Liver (tissue), 9 donors: ENCODE data around the gene DUSP2. TPM values are rescaled to one million over a fixed set of nuclear protein-coding genes. Genes with fewer than 3 reads are reported as not detected.

Experiments used
- DNase-seq: peaks from one replicate; pipeline ENCODE4 v3.0.0-alpha.2; 2017; ENCODE audit warnings: low spot score
- H3K27ac ChIP-seq, 2 donors: one replicate each; pipeline ENCODE4 v1.7.0; 2013; ENCODE audit warnings: inconsistent platforms in 2 of 2, low read length in 2 of 2, control low read depth in 1 of 2, low read depth in 1 of 2, mild to moderate bottlenecking in 1 of 2
- H3K27me3 ChIP-seq, 4 donors: one replicate each; pipeline versions ENCODE4 v1.6.1 to v1.7.0; 2013; ENCODE audit warnings: low read length in 3 of 4, inconsistent platforms in 1 of 4, mild to moderate bottlenecking in 1 of 4, moderate library complexity in 1 of 4; ENCODE audit not compliant: control insufficient read depth in 4 of 4, insufficient read depth in 4 of 4
- H3K36me3 ChIP-seq, 4 donors: one replicate each; pipeline versions ENCODE4 v1.6.1 to v1.7.0; 2013; ENCODE audit warnings: low read length in 3 of 4, mild to moderate bottlenecking in 3 of 4, low read depth in 1 of 4, moderate library complexity in 1 of 4; ENCODE audit not compliant: control insufficient read depth in 4 of 4, insufficient read depth in 3 of 4
- H3K4me1 ChIP-seq, 4 donors: one replicate each; pipeline versions ENCODE4 v1.6.1 to v1.7.0; 2013; ENCODE audit warnings: low read length in 3 of 4, mild to moderate bottlenecking in 3 of 4, moderate library complexity in 1 of 4; ENCODE audit not compliant: control insufficient read depth in 4 of 4, insufficient read depth in 4 of 4
- H3K4me3 ChIP-seq, 3 donors: one replicate each; pipeline versions ENCODE4 v1.6.1 to v1.7.0; 2013; ENCODE audit warnings: low read length in 3 of 3, control low read depth in 1 of 3, low read depth in 1 of 3, mild to moderate bottlenecking in 1 of 3
- H3K9ac ChIP-seq, 2 donors: one replicate each; pipeline ENCODE4 v1.7.0; 2013; ENCODE audit warnings: low read length in 2 of 2, mild to moderate bottlenecking in 2 of 2, moderate library complexity in 2 of 2, control low read depth in 1 of 2, low read depth in 1 of 2
- H3K9me3 ChIP-seq, 4 donors: one replicate each; pipeline versions ENCODE4 v1.6.1 to v1.7.0; 2013; ENCODE audit warnings: low read length in 3 of 4; ENCODE audit not compliant: control insufficient read depth in 4 of 4
- ATF3 ChIP-seq: IDR thresholded peaks from 2 replicates; pipeline ENCODE4 v1.6.1; 2016; ENCODE audit warnings: antibody characterized with exemption
- EGR1 ChIP-seq, 2 donors: IDR thresholded peaks; 2 replicates each; pipeline ENCODE4 v1.6.1; 2016 to 2018; ENCODE audit warnings: antibody characterized with exemption in 2 of 2, low read depth in 2 of 2
- FOXA1 ChIP-seq: IDR thresholded peaks from 2 replicates; pipeline ENCODE4 v1.6.1; 2016; ENCODE audit warnings: antibody characterized with exemption
- FOXA2 ChIP-seq: IDR thresholded peaks from 2 replicates; pipeline ENCODE4 v1.6.1; 2016; ENCODE audit warnings: antibody characterized with exemption
- GABPA ChIP-seq, 2 donors: IDR thresholded peaks in 1 of 2; conservative IDR thresholded peaks in 1 of 2; 2 replicates each; pipeline ENCODE4 v1.6.1; 2016; ENCODE audit warnings: antibody characterized with exemption in 2 of 2, mild to moderate bottlenecking in 1 of 2, moderate library complexity in 1 of 2
- HNF4A ChIP-seq, 2 donors: conservative IDR thresholded peaks; 2 replicates each; pipeline ENCODE4 v1.6.1; 2016; ENCODE audit warnings: antibody characterized with exemption in 2 of 2, mild to moderate bottlenecking in 2 of 2
- HNF4G ChIP-seq: IDR thresholded peaks from 2 replicates; pipeline ENCODE4 v1.6.1; 2016; ENCODE audit warnings: antibody characterized with exemption
- JUND ChIP-seq, 2 donors: IDR thresholded peaks; 2 replicates each; pipeline ENCODE4 v1.6.1; 2016; ENCODE audit warnings: antibody characterized with exemption in 2 of 2
- MAX ChIP-seq: IDR thresholded peaks from 2 replicates; pipeline ENCODE4 v1.6.1; 2016; ENCODE audit warnings: antibody characterized with exemption
- NR2F2 ChIP-seq: IDR thresholded peaks from 2 replicates; pipeline ENCODE4 v1.6.1; 2016; ENCODE audit warnings: antibody characterized with exemption
- RAD21 ChIP-seq, 2 donors: IDR thresholded peaks; 2 replicates each; pipeline ENCODE4 v1.6.1; 2016; ENCODE audit warnings: antibody characterized with exemption in 2 of 2, mild to moderate bottlenecking in 2 of 2
- RXRA ChIP-seq, 2 donors: IDR thresholded peaks; 2 replicates each; pipeline ENCODE4 v1.6.1; 2017 to 2018; ENCODE audit warnings: antibody characterized with exemption in 2 of 2, mild to moderate bottlenecking in 1 of 2
- SP1 ChIP-seq: IDR thresholded peaks from 2 replicates; pipeline ENCODE4 v1.6.1; 2018; ENCODE audit warnings: antibody characterized with exemption, mild to moderate bottlenecking
- TAF1 ChIP-seq: conservative IDR thresholded peaks from 2 replicates; pipeline ENCODE4 v1.6.1; 2016; ENCODE audit warnings: antibody characterized with exemption, mild to moderate bottlenecking
- YY1 ChIP-seq: IDR thresholded peaks from 2 replicates; pipeline ENCODE4 v1.6.1; 2016; ENCODE audit warnings: antibody characterized with exemption, mild to moderate bottlenecking
- WGBS: extraction: QIAGEN DNeasy Blood & Tissue Kit; methylation state at CpG from one replicate; pipeline ENCODE4 v1.1.7; 2013; 5-methylcytosine and 5-hydroxymethylcytosine counted together
- polyA plus RNA-seq, 2 donors: library from polyadenylated mRNA; stranded (reverse) in 1 of 2; unstranded in 1 of 2; fragments of 200-250 nt in 1 of 2; fragments of >200 nt in 1 of 2; fragmentation: Nextera tagmentation in 1 of 2; extraction: Ambion mirVana in 1 of 2; gene quantifications; one replicate each; pipeline versions ENCODE4 v1.2.1 to v1.2.3, GENCODE V29; 2013 to 2015
- total RNA-seq, 2 donors: library from RNA; depleted of rRNA; stranded (reverse); fragments of >200 nt; gene quantifications; one replicate each; pipeline ENCODE4 v1.2.3, GENCODE V29; 2014
- TF ChIP-seq, protein P1 (sequence below): fragments of 150-350 bp; IDR thresholded peaks from 2 replicates; pipeline ENCODE4 v1.5.1; 2017; ENCODE audit warnings: improper control_type of control experiment, low read depth, low read length; ENCODE audit not compliant: missing input control
- TF ChIP-seq, protein P2 (sequence below): IDR thresholded peaks from 2 replicates; pipeline ENCODE4 v1.6.1; 2016; ENCODE audit warnings: antibody characterized with exemption
- TF ChIP-seq, protein P3 (sequence below): IDR thresholded peaks from 2 replicates; pipeline ENCODE4 v1.6.1; 2016; ENCODE audit warnings: antibody characterized with exemption, mild to moderate bottlenecking
- donor health status: healthy.
- donor health status: healthy.
- donor health status: healthy.
- donor health status: healthy.
- donor health status: healthy.

Gene DUSP2
- total and polyA plus RNA-seq, 4 donors = 0.99 to 2.8 (median 1.6) TPM

GRCh38 chr2:96134421-96134820 lies 10.8 kb downstream of the DUSP2 start:
- DNase-seq = no peak
- no peak overlapping the region for H3K27ac ChIP-seq
- no peak overlapping the region for H3K9ac ChIP-seq
- TF ChIP-seq HNF4A (conservative IDR thresholded peaks at IDR 0.05) = no peak
- TF ChIP-seq EGR1 (IDR thresholded peaks at IDR 0.05; ENCODE audit: low read depth in 2 of 2) = no peak
- TF ChIP-seq, protein P1, sequence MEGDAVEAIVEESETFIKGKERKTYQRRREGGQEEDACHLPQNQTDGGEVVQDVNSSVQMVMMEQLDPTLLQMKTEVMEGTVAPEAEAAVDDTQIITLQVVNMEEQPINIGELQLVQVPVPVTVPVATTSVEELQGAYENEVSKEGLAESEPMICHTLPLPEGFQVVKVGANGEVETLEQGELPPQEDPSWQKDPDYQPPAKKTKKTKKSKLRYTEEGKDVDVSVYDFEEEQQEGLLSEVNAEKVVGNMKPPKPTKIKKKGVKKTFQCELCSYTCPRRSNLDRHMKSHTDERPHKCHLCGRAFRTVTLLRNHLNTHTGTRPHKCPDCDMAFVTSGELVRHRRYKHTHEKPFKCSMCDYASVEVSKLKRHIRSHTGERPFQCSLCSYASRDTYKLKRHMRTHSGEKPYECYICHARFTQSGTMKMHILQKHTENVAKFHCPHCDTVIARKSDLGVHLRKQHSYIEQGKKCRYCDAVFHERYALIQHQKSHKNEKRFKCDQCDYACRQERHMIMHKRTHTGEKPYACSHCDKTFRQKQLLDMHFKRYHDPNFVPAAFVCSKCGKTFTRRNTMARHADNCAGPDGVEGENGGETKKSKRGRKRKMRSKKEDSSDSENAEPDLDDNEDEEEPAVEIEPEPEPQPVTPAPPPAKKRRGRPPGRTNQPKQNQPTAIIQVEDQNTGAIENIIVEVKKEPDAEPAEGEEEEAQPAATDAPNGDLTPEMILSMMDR = no peak
- TF ChIP-seq YY1 = no peak
- no peak for TF ChIP-seq FOXA1
- TF ChIP-seq HNF4G = no peak
- no peak for TF ChIP-seq MAX
- TF ChIP-seq FOXA2 = no peak
- TF ChIP-seq RAD21 (IDR thresholded peaks at IDR 0.05) = no peak
- TF ChIP-seq TAF1 = no peak
- no peak for TF ChIP-seq NR2F2
- TF ChIP-seq GABPA (IDR thresholded peaks at IDR 0.05 in 1 of 2, conservative IDR thresholded peaks at IDR 0.05 in 1 of 2) = no peak
- TF ChIP-seq JUND (IDR thresholded peaks at IDR 0.05) = no peak
- TF ChIP-seq, protein P2, sequence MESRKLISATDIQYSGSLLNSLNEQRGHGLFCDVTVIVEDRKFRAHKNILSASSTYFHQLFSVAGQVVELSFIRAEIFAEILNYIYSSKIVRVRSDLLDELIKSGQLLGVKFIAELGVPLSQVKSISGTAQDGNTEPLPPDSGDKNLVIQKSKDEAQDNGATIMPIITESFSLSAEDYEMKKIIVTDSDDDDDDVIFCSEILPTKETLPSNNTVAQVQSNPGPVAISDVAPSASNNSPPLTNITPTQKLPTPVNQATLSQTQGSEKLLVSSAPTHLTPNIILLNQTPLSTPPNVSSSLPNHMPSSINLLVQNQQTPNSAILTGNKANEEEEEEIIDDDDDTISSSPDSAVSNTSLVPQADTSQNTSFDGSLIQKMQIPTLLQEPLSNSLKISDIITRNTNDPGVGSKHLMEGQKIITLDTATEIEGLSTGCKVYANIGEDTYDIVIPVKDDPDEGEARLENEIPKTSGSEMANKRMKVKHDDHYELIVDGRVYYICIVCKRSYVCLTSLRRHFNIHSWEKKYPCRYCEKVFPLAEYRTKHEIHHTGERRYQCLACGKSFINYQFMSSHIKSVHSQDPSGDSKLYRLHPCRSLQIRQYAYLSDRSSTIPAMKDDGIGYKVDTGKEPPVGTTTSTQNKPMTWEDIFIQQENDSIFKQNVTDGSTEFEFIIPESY = no peak
- TF ChIP-seq, protein P3, sequence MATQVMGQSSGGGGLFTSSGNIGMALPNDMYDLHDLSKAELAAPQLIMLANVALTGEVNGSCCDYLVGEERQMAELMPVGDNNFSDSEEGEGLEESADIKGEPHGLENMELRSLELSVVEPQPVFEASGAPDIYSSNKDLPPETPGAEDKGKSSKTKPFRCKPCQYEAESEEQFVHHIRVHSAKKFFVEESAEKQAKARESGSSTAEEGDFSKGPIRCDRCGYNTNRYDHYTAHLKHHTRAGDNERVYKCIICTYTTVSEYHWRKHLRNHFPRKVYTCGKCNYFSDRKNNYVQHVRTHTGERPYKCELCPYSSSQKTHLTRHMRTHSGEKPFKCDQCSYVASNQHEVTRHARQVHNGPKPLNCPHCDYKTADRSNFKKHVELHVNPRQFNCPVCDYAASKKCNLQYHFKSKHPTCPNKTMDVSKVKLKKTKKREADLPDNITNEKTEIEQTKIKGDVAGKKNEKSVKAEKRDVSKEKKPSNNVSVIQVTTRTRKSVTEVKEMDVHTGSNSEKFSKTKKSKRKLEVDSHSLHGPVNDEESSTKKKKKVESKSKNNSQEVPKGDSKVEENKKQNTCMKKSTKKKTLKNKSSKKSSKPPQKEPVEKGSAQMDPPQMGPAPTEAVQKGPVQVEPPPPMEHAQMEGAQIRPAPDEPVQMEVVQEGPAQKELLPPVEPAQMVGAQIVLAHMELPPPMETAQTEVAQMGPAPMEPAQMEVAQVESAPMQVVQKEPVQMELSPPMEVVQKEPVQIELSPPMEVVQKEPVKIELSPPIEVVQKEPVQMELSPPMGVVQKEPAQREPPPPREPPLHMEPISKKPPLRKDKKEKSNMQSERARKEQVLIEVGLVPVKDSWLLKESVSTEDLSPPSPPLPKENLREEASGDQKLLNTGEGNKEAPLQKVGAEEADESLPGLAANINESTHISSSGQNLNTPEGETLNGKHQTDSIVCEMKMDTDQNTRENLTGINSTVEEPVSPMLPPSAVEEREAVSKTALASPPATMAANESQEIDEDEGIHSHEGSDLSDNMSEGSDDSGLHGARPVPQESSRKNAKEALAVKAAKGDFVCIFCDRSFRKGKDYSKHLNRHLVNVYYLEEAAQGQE = no peak
- TF ChIP-seq RXRA (IDR thresholded peaks at IDR 0.05) = no peak
- TF ChIP-seq SP1 = no peak
- no peak for TF ChIP-seq ATF3
- no peaks in the 10 kb centered on the region for H3K4me1 ChIP-seq
- no peaks in the 10 kb centered on the region for H3K27me3 ChIP-seq
- no peaks in the 10 kb centered on the region for H3K9me3 ChIP-seq
- no peak overlapping the region for H3K4me3 ChIP-seq
- 90% methylated on average over 11 of the region's 11 CpGs for WGBS
- H3K36me3 ChIP-seq = no peaks in the 10 kb centered on the region
